GM13976 (cell line): Measurements from ENCODE around the gene MAD1L1.
"Not testable (repeated sequence)": the region's sequence is repeated elsewhere in the genome, so short reads cannot be mapped to it uniquely, and the experiment has no call there.

ENCODE experiments used
- DNase-seq: peaks from one replicate; pipeline ENCODE4 v3.0.0; 2012; ENCODE audit warnings: low spot score
- CTCF ChIP-seq: IDR thresholded peaks from 2 replicates; pipeline ENCODE4 v1.5.1; 2012; ENCODE audit warnings: borderline replicate concordance, mild to moderate bottlenecking; ENCODE audit not compliant: insufficient read depth; ENCODE audit errors: extremely low read depth, missing control alignments, control extremely low read depth
- in situ Hi-C: fragments of 300-500 bp; cut with MboI; formaldehyde crosslinking; loops from one replicate; pipeline ENCODE4 v1.12.0; 2022; ENCODE audit warnings: low sequenced_read_pairs, mixed read lengths, inconsistent platforms; ENCODE audit not compliant: unreplicated experiment

Gene MAD1L1

DNA sequence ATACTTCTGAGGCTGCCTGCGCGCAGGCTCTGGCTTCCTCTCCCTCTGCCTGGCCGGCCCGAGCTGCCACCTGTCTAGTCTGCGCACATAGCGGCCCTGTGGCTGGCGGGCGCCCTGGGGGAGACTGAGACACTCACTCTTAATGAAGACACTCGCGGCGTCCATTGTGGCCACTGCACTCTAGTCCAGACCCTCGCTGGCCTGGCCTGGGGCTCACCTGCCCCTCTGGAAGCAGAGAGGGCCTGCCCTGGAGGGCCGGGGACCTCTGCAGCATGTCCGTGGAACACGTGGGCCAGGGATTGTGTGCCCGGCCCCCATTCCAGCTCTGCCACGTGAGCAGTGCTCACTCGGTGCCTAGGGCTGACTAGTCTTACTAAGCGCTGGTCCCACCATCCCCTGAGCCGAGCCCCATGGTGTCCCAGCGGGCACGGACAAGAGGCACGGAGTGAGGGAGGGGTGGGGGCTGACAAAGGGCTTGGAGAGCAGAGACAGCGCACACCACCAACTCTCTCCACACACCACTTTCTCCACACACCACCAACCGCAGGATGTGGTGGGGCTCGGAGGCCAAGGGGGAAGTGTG is 413.4 kb downstream of the MAD1L1 start:
- DNase-seq: no peak
- TF ChIP-seq CTCF: no peak
- in situ Hi-C loops: no loop called here

DNA sequence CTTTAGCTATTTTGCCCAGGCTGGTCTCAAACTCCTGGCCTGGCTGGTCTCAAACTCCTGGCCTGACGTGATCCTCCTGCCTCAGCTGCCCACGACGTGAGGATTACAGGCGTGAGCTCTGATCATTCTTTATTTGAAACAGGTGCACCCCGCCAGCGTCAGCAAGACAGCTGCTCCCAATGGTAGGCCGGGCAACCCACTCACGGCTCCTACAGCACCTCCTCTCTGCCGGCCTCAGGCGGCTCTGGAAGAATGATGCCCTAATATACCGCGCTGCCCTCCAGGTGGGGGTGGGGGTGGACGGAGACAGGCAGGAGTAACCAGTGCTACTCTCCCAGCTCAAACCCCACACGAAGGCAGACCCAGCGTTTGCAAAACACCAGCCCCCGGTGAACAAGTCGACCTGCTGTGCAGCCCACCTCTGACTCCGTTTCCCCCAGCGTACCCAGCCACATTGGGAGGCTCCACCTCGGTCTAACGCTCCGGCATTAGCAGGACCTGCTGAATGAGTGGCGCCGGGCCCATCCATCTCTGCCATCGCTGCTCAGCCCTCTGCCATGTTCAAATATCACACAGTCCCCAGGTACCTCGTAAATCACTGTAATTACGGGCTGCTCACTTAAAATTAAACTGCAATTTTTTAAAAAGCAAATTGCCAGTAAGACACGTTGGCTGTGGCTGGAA is 414.0 kb downstream of the MAD1L1 start:
- in situ Hi-C loops: no loop called here
- no peak for TF ChIP-seq CTCF
- no peak for DNase-seq

GRCh38 chr7:1817061-1817712 is 415.6 kb downstream of the MAD1L1 start:
- in situ Hi-C loops: no loop called here
- TF ChIP-seq CTCF: no peak

GRCh38 chr7:1816451-1816850 is 416.3 kb downstream of the MAD1L1 start:
- in situ Hi-C loops, DNase-seq: not testable (repeated sequence)

More at GRCh38 chr7:1817061-1817712, 415.6 kb downstream of the MAD1L1 start:
- DNase-seq: no peak

- DNase-seq, in situ Hi-C loops: not testable (repeated sequence)
These were observed 417.0 kb downstream of the MAD1L1 start for GRCh38 chr7:1815551-1816281.

DNA sequence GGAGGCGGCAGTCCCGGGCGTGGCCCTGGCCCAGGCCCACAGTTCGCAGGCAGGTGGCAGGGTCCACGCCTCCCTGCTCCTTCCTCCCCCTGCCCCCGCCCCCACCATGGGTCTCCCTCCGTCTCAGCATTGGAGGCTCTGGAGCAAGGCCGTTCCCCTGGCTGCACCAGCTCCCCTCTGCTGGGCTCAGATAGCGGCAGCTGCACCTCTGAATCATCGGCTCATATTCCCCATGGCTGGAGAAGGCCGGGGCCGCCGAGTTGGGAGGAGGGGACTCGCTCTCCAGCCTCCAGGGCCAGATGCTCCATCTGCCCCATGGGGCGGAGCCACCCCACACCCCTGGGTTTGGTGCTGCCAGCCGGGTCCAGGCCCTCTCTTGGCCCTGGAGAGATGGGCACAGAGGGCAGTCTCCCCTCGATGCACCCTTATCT is 417.7 kb downstream of the MAD1L1 start:
- in situ Hi-C loops: no loop called here
- no peak for DNase-seq
- no peak for TF ChIP-seq CTCF

GRCh38 chr7:1814089-1814811 is 418.5 kb downstream of the MAD1L1 start:
- TF ChIP-seq CTCF: no peak
- in situ Hi-C loops: no loop called here
- DNase-seq: no peak
